Measurements from ENCODE around the gene PDIA6. TPM values are rescaled to one million over a fixed set of nuclear protein-coding genes. Genes with fewer than 3 reads are reported as not detected.

The PDIA6 gene
- total RNA-seq, 1 donor from 2014 or later, result 85.8 TPM

DNA sequence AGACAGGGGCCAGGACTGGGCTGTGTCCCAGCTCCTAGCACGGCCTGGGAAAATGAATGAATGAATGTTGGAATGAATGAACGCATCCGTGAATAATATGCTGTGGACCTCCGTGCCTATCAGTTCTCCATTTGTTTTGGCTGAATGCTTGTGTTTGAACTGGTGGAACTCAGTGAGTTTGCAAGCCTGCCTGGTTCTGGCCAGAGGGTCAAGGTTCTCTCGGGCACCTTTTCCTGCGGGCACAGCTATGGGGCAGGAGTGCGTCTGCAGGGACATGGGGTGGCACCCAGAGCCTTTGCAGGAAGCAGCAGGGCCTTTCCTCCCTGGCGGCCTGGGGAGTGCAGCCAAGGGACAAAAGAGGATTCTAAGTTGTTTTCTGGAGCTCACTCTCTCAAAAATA, 17.6 kb upstream of the PDIA6 start:
- Mint-ChIP-seq H3K36me3 (ENCODE audit: unreplicated experiment) (no peaks in the 10 kb centered on the region), H3K4me1 (ENCODE audit: low read depth, unreplicated experiment) (peaks cover 2% of the 10 kb centered on the region), H3K9me3 (ENCODE audit: unreplicated experiment) (no peaks in the 10 kb centered on the region), H3K27me3 (ENCODE audit: unreplicated experiment) (peaks cover 5% of the 10 kb centered on the region), H3K4me3 (ENCODE audit: unreplicated experiment) (no peak overlapping the region), H3K27ac (ENCODE audit: unreplicated experiment) (no peak overlapping the region)
- TF ChIP-seq CTCF (IDR thresholded peaks at IDR 0.05; ENCODE audit: partially characterized antibody, unreplicated experiment), result no peak
- no peak for DNase-seq

DNA sequence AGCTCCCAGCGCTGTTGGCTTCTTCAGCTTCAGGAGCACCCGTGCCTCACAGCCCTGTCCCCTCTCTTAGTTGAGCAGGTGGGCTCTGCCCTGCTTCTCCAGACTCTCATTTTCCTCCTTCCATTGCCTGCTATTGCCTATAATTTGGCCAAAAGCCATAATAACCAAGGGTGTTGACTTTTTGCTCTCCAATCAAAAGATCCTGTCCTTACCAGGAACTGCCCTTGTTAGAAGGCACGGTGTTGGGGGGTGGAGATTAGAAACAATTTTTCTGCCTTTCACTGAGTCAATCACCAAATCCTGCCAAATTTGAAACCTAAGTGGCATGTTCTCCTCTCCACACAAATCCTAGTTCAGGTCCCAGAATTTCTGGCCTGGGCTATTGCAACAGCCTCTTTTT, 16.7 kb upstream of the PDIA6 start:
- Mint-ChIP-seq H3K4me3 (ENCODE audit: unreplicated experiment) (no peak overlapping the region), H3K36me3 (ENCODE audit: unreplicated experiment) (no peaks in the 10 kb centered on the region), H3K4me1 (ENCODE audit: low read depth, unreplicated experiment) (peaks cover 2% of the 10 kb centered on the region), H3K9me3 (ENCODE audit: unreplicated experiment) (no peaks in the 10 kb centered on the region), H3K27me3 (ENCODE audit: unreplicated experiment) (peaks cover 5% of the 10 kb centered on the region), H3K27ac (ENCODE audit: unreplicated experiment) (no peak overlapping the region)
- no peak for DNase-seq
- TF ChIP-seq CTCF (IDR thresholded peaks at IDR 0.05; ENCODE audit: partially characterized antibody, unreplicated experiment), result no peak

GRCh38 chr2:10828346-10828745, 15.8 kb upstream of the PDIA6 start:
- Mint-ChIP-seq H3K4me1 (ENCODE audit: low read depth, unreplicated experiment) (peaks cover 2% of the 10 kb centered on the region), H3K4me3 (ENCODE audit: unreplicated experiment) (no peak overlapping the region), H3K27ac (ENCODE audit: unreplicated experiment) (no peak overlapping the region), H3K9me3 (ENCODE audit: unreplicated experiment) (no peaks in the 10 kb centered on the region), H3K27me3 (ENCODE audit: unreplicated experiment) (peaks cover 5% of the 10 kb centered on the region), H3K36me3 (ENCODE audit: unreplicated experiment) (no peaks in the 10 kb centered on the region)
- DNase-seq, result no peak
- TF ChIP-seq CTCF (IDR thresholded peaks at IDR 0.05; ENCODE audit: partially characterized antibody, unreplicated experiment), result no peak

DNA sequence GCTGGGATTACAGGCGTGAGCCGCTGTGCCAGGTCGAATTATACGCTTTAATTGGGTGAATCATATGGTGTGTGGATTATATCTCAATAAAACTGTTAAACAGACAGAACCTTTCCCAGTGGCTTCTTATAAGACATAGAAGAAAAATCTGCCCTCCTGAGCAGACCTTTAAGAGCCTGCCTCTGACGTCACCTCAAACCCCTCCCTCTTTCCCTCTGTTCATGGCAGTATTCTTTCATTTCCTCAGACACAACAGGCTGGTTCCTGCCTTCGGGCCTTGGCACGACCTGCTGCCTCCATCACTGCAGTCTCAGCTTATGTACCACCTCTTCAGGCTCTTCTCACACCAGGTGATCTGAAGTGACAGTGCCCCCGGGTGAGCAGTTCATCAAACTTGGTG, 14.0 kb upstream of the PDIA6 start:
- H3K36me3 Mint-ChIP-seq (ENCODE audit: unreplicated experiment), result no peaks in the 10 kb centered on the region
- H3K27me3 Mint-ChIP-seq (ENCODE audit: unreplicated experiment), result peaks cover 3% of the 10 kb centered on the region

DNA sequence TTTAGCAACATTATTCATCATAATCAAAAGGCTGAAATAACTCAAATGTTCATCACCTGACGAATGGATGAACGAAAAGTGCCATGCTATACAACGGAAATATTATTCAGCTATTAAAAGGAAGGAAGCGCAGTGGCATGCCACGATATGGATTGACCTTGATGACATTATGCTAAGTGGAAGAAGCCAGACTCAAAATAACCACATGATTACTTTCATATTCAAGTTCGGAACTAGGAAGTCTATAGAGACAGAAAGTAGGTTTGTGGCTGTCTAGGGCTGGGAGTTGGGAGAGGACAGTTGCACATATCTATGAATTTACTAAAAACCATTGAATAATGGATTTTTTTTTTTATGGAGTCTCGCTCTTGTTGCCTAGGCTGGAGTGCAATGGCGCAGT, 13.4 kb upstream of the PDIA6 start:
- no peaks in the 10 kb centered on the region for H3K36me3 Mint-ChIP-seq (ENCODE audit: unreplicated experiment)
- H3K27ac Mint-ChIP-seq (ENCODE audit: unreplicated experiment), result no peak overlapping the region
- H3K4me1 Mint-ChIP-seq (ENCODE audit: low read depth, unreplicated experiment), result no peaks in the 10 kb centered on the region
- H3K27me3 Mint-ChIP-seq (ENCODE audit: unreplicated experiment), result peaks cover 2% of the 10 kb centered on the region
- no peaks in the 10 kb centered on the region for H3K9me3 Mint-ChIP-seq (ENCODE audit: unreplicated experiment)
- no peak overlapping the region for H3K4me3 Mint-ChIP-seq (ENCODE audit: unreplicated experiment)
- no peak for TF ChIP-seq CTCF (IDR thresholded peaks at IDR 0.05; ENCODE audit: partially characterized antibody, unreplicated experiment)
- DNase-seq, result no peak

More for the DNA sequence above, 14.0 kb upstream of the PDIA6 start:
- Mint-ChIP-seq H3K9me3 (ENCODE audit: unreplicated experiment) (no peaks in the 10 kb centered on the region), H3K27ac (ENCODE audit: unreplicated experiment) (no peak overlapping the region), H3K4me1 (ENCODE audit: low read depth, unreplicated experiment) (no peaks in the 10 kb centered on the region), H3K4me3 (ENCODE audit: unreplicated experiment) (no peak overlapping the region)
- no peak for DNase-seq
- TF ChIP-seq CTCF (IDR thresholded peaks at IDR 0.05; ENCODE audit: partially characterized antibody, unreplicated experiment), result no peak
